HG03520 (cell line): Measurements from ENCODE around the gene CCT8.
A peak's percentile ranks its signal among the peaks of the same experiment; 100 is the strongest.
"Not testable (repeated sequence)": the region's sequence is repeated elsewhere in the genome, so short reads cannot be mapped to it uniquely, and the experiment has no call there.

ENCODE experiments used
- ATAC-seq: cut with Tn5 transposase; IDR thresholded peaks from one replicate; pipeline ENCODE4 v1.9.1; 2021; ENCODE audit warnings: mild to moderate bottlenecking, moderate library complexity; ENCODE audit not compliant: unreplicated experiment

Gene CCT8

GRCh38 chr21:29024474-29025327, 48.7 kb downstream of the CCT8 start, which contains the start of gene USP16:
Gene USP16, plus strand, starts transcription at chr21:29024668. Its CDS starts 3,246 bp downstream, at chr21:29027914.
- ATAC-seq: peak; percentile 97

- no peak for ATAC-seq
Measured at GRCh38 chr21:29022166-29022565, 51.3 kb downstream of the CCT8 start.

GRCh38 chr21:29018540-29018939, 54.9 kb downstream of the CCT8 start:
- ATAC-seq: peak; percentile 22

DNA sequence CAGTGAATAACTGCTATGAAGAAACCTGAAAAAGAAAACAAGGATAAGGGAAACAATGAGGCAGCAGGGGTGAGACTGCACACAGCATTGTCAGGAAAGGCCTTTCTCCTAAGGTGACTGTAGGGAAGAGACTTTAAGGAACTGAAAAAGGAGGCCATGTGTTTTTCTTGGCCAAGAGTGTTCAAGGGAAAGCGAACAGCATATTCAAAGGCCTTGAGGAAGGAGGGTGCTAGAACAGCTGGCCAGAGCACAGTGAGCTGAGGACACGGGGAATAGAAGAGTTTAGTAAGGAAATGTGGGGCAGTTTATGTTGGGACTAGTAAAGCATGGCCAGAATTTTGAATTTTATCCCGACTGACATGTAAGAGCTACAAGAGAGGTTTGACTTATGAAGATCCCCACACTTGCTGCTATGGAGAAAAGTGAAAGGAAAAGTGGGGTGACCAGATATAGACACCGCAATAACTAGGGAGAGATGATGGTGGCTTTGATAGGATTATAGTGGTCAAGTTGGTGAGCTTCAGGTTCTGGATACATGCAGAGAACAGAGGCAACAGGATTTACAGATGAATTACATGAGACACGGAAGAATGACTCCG, 55.7 kb downstream of the CCT8 start:
- no peak for ATAC-seq

- not testable (repeated sequence) for ATAC-seq
Measured at GRCh38 chr21:29011236-29011635, 62.2 kb downstream of the CCT8 start.

GRCh38 chr21:29008367-29008766, 65.1 kb downstream of the CCT8 start:
- ATAC-seq: no peak

GRCh38 chr21:29007810-29008209, 65.6 kb downstream of the CCT8 start:
- no peak for ATAC-seq

DNA sequence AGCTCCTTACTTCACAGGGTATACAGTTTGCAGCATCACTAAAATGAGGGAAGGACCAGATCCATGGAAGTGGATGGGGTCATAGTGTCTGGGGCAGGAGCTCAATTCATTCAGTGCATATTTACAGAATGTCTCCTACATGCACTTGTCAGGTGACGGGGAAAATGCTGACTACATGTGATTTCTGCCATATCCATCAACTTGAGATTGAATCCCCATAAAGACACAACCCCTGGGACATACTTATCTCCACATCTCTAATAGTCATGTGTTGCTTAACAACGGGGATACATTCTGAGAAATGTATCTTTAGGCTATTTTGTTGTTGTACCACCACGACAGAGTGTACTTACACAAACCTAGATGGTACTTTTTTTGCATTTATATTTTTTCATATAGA, 66.3 kb downstream of the CCT8 start:
- ATAC-seq: no peak
